IMR-90 (cell line): ENCODE results near the gene SPTLC2. TPM values are rescaled to one million over a fixed set of nuclear protein-coding genes. Genes with fewer than 3 reads are reported as not detected.

Experiments used
- ATAC-seq: fragments of 200-7000 bp; cut with Tn5 transposase; 2 replicates; pipeline ENCODE4 v1.9.1; 2020; ENCODE audit warnings: low read depth, mild to moderate bottlenecking, moderate library complexity
- BruUV-seq: library from RNA; stranded (reverse); fragments of 400-500 nt; replicated peaks from 2 replicates; lab custom pipeline; 2021; lab: Mats Ljungman, UMichigan
- CTCF ChIA-PET: fragments of 300-600 bp; formaldehyde crosslinking; extraction: SDS; loops from one replicate; lab custom pipeline; 2021; ENCODE audit warnings: antibody characterized with exemption; lab: Yijun Ruan, JAX
- POLR2A ChIA-PET: fragments of 300-600 bp; sonication (Branson Sonifier 250); formaldehyde crosslinking; loops from one replicate; lab custom pipeline; 2022; ENCODE audit warnings: antibody characterized with exemption; ENCODE audit not compliant: unreplicated experiment; lab: Charles Lee
- DNase-seq: peaks from one replicate; pipeline ENCODE4 v3.0.0; 2013
- H2AFZ ChIP-seq: replicated peaks from 2 replicates; pipeline ENCODE3; 2013; ENCODE audit warnings: low read length, mild to moderate bottlenecking; ENCODE audit not compliant: poor library complexity
- H2AK5ac ChIP-seq: 2 replicates; pipeline ENCODE4 v1.6.1; 2013; ENCODE audit warnings: low read depth, low read length, inconsistent platforms
- H2AK9ac ChIP-seq: replicated peaks from 2 replicates; pipeline ENCODE3; 2013; ENCODE audit warnings: mild to moderate bottlenecking, low read depth, low read length, moderate library complexity; ENCODE audit not compliant: poor library complexity
- H2BK120ac ChIP-seq: 2 replicates; pipeline ENCODE4 v1.6.1; 2013; ENCODE audit warnings: low read depth, low read length, inconsistent platforms
- H2BK15ac ChIP-seq: 3 replicates; pipeline ENCODE4 v1.6.1; 2013; ENCODE audit warnings: low read depth, low read length, inconsistent platforms
- H2BK20ac ChIP-seq: 2 replicates; pipeline ENCODE4 v1.6.1; 2013; ENCODE audit warnings: low read depth, mild to moderate bottlenecking, inconsistent platforms, low read length, moderate library complexity
- H2BK5ac ChIP-seq: 2 replicates; pipeline ENCODE4 v1.6.1; 2013; ENCODE audit warnings: mild to moderate bottlenecking, low read depth, low read length, inconsistent platforms; ENCODE audit not compliant: poor library complexity, severe bottlenecking
- H3K14ac ChIP-seq: replicated peaks from 2 replicates; pipeline ENCODE4 v1.6.1; 2013; ENCODE audit warnings: low read depth, low read length, inconsistent platforms
- H3K18ac ChIP-seq: 2 replicates; pipeline ENCODE4 v1.6.1; 2013; ENCODE audit warnings: low read depth, low read length, control low read depth
- H3K23ac ChIP-seq: 2 replicates; pipeline ENCODE4 v1.6.1; 2013; ENCODE audit warnings: low read depth, low read length, inconsistent platforms
- H3K27ac ChIP-seq: 2 replicates; pipeline ENCODE4 v1.5.1; 2013; ENCODE audit warnings: mild to moderate bottlenecking, control low read depth, low read length; ENCODE audit not compliant: insufficient read depth
- H3K27me3 ChIP-seq: 2 replicates; pipeline ENCODE4 v1.6.1; 2013; ENCODE audit warnings: low read length; ENCODE audit not compliant: control insufficient read depth, insufficient read depth
- H3K36me3 ChIP-seq: 2 replicates; pipeline ENCODE4 v1.6.1; 2013; ENCODE audit warnings: low read length, mixed read lengths; ENCODE audit not compliant: control insufficient read depth, insufficient read depth
- H3K4ac ChIP-seq: 2 replicates; pipeline ENCODE4 v1.6.1; 2013; ENCODE audit warnings: low read depth, low read length, inconsistent platforms
- H3K4me1 ChIP-seq: 2 replicates; pipeline ENCODE4 v1.6.1; 2013; ENCODE audit warnings: low read length, mixed read lengths; ENCODE audit not compliant: control insufficient read depth, insufficient read depth
- H3K4me2 ChIP-seq: 2 replicates; pipeline ENCODE4 v1.6.1; 2013; ENCODE audit warnings: low read depth, mild to moderate bottlenecking, control low read depth, low read length, moderate library complexity
- H3K4me3 ChIP-seq: 2 replicates; pipeline ENCODE4 v1.5.1; 2013; ENCODE audit warnings: low read depth, mild to moderate bottlenecking, control low read depth, low read length, moderate library complexity; ENCODE audit not compliant: insufficient read depth
- H3K56ac ChIP-seq: 2 replicates; pipeline ENCODE4 v1.6.1; 2013; ENCODE audit warnings: low read length, inconsistent platforms; ENCODE audit not compliant: insufficient read depth; ENCODE audit errors: extremely low read depth
- H3K79me1 ChIP-seq, 2 experiments: 2 replicates each; pipeline ENCODE4 v1.6.1; 2013; ENCODE audit warnings: low read length in 2 of 2, inconsistent platforms in 1 of 2, low read depth in 1 of 2
- H3K9ac ChIP-seq: 2 replicates; pipeline ENCODE4 v1.6.1; 2013; ENCODE audit warnings: low read depth, low read length, control low read depth
- H3K9me1 ChIP-seq: 2 replicates; pipeline ENCODE4 v1.6.1; 2013; ENCODE audit warnings: low read length, inconsistent platforms; ENCODE audit not compliant: insufficient read depth
- H3K9me3 ChIP-seq: 2 replicates; pipeline ENCODE4 v1.6.1; 2013; ENCODE audit warnings: low read length; ENCODE audit not compliant: control insufficient read depth, insufficient read depth
- H4K20me1 ChIP-seq: 2 replicates; pipeline ENCODE4 v1.6.1; 2013; ENCODE audit warnings: low read length, inconsistent platforms; ENCODE audit not compliant: insufficient read depth
- H4K5ac ChIP-seq: 2 replicates; pipeline ENCODE4 v1.6.1; 2013; ENCODE audit warnings: mild to moderate bottlenecking, low read depth, low read length, control low read depth
- H4K8ac ChIP-seq, 2 experiments: 2 replicates each; pipeline ENCODE4 v1.6.1; 2013; ENCODE audit warnings: low read depth in 2 of 2, low read length in 2 of 2, control low read depth in 1 of 2, inconsistent platforms in 1 of 2
- H4K91ac ChIP-seq: 2 replicates; pipeline ENCODE4 v1.6.1; 2013; ENCODE audit warnings: low read depth, low read length, inconsistent platforms; ENCODE audit not compliant: insufficient read depth
- BHLHE40 ChIP-seq: fragments of 150-350 bp; IDR thresholded peaks from 2 replicates; pipeline ENCODE4 v1.6.1; 2016; ENCODE audit warnings: mild to moderate bottlenecking, low read depth, low read length
- CHD1 ChIP-seq: IDR thresholded peaks from 2 replicates; pipeline ENCODE4 v1.6.1; 2012; ENCODE audit warnings: low read depth, low read length, improper control_type of control experiment
- FOS ChIP-seq: fragments of 150-350 bp; IDR thresholded peaks from 2 replicates; pipeline ENCODE4 v1.6.1; 2016; ENCODE audit warnings: low read depth, low read length
- MAFK ChIP-seq: IDR thresholded peaks from 2 replicates; pipeline ENCODE4 v1.6.1; 2012; ENCODE audit warnings: low read depth, low read length, improper control_type of control experiment
- MAZ ChIP-seq: IDR thresholded peaks from 2 replicates; pipeline ENCODE4 v1.6.1; 2012; ENCODE audit warnings: low read depth, mild to moderate bottlenecking, low read length, improper control_type of control experiment, moderate library complexity, borderline replicate concordance
- MXI1 ChIP-seq: IDR thresholded peaks from 2 replicates; pipeline ENCODE4 v1.6.1; 2012; ENCODE audit warnings: low read depth, mild to moderate bottlenecking, low read length, moderate library complexity, borderline replicate concordance
- NFE2L2 ChIP-seq: fragments of 150-350 bp; IDR thresholded peaks from 2 replicates; pipeline ENCODE4 v1.6.1; 2016; ENCODE audit warnings: low read depth, mild to moderate bottlenecking, low read length
- POLR2A ChIP-seq: IDR thresholded peaks from 2 replicates; pipeline ENCODE4 v1.6.1; 2012; ENCODE audit warnings: mild to moderate bottlenecking, low read depth, low read length
- RAD21 ChIP-seq: IDR thresholded peaks from 2 replicates; pipeline ENCODE4 v1.6.1; 2012; ENCODE audit warnings: low read length, improper control_type of control experiment
- RCOR1 ChIP-seq: IDR thresholded peaks from 2 replicates; pipeline ENCODE4 v1.6.1; 2012; ENCODE audit warnings: mild to moderate bottlenecking, low read length, improper control_type of control experiment; ENCODE audit not compliant: insufficient replicate concordance
- RFX5 ChIP-seq: IDR thresholded peaks from 2 replicates; pipeline ENCODE4 v1.8.0; 2012; ENCODE audit warnings: low read depth, mild to moderate bottlenecking, low read length, moderate library complexity
- SMC3 ChIP-seq: fragments of 150-350 bp; IDR thresholded peaks from 2 replicates; pipeline ENCODE4 v1.6.1; 2016; ENCODE audit warnings: low read depth, mild to moderate bottlenecking, antibody characterized with exemption, low read length, moderate library complexity
- WGBS, 2 experiments: methylation state at CpG; one replicate each; pipeline versions ENCODE4 v1.1.5 to v1.1.7; 2013; ENCODE audit warnings: missing lambda C conversion rate in 2 of 2; ENCODE audit not compliant: insufficient read length in 1 of 2; ENCODE audit errors: extremely low coverage in 2 of 2; 5-methylcytosine and 5-hydroxymethylcytosine counted together
- dilution Hi-C: fragments of 300-500 bp; cut with HindIII; formaldehyde crosslinking; loops from one replicate; pipeline ENCODE4 v1.14.3; 2018; ENCODE audit warnings: low sequenced_read_pairs; ENCODE audit not compliant: unreplicated experiment
- in situ Hi-C: fragments of 300-500 bp; cut with MboI; formaldehyde crosslinking; loops from 3 replicates; pipeline ENCODE4 v1.14.3; 2019; ENCODE audit warnings: low sequenced_read_pairs, inconsistent platforms, mixed read lengths
- intact Hi-C: fragments of 100-400 bp; cut with micrococcal nuclease; formaldehyde crosslinking; loops from 2 replicates; pipeline ENCODE4 v1.10.0; 2022
- polyA plus RNA-seq, 3 experiments: library from polyadenylated mRNA; depleted of rRNA; stranded (reverse); fragments of >200 nt; gene quantifications; 2 replicates each; pipeline ENCODE4 v1.2.3, GENCODE V29; 2012; ENCODE audit warnings: low replicate concordance in 1 of 3
- total RNA-seq: library from RNA; depleted of rRNA; stranded (reverse); fragments of >200 nt; gene quantifications from 2 replicates; pipeline ENCODE4 v1.2.3, GENCODE V29; 2012
- TF ChIP-seq, protein P1 (sequence below): conservative IDR thresholded peaks from 2 replicates; pipeline ENCODE4 v1.5.1; 2012; ENCODE audit warnings: mild to moderate bottlenecking, low read depth, low read length, improper control_type of control experiment
- TF ChIP-seq, protein P2 (sequence below): fragments of 150-350 bp; IDR thresholded peaks from 2 replicates; pipeline ENCODE4 v1.6.1; 2017; ENCODE audit warnings: mild to moderate bottlenecking, antibody characterized with exemption, low read length, low read depth

Gene SPTLC2
- total and polyA plus RNA-seq, 2 of the 4 experiments (the other 2 are of a cell fraction): 22.6 to 68.3 TPM

DNA sequence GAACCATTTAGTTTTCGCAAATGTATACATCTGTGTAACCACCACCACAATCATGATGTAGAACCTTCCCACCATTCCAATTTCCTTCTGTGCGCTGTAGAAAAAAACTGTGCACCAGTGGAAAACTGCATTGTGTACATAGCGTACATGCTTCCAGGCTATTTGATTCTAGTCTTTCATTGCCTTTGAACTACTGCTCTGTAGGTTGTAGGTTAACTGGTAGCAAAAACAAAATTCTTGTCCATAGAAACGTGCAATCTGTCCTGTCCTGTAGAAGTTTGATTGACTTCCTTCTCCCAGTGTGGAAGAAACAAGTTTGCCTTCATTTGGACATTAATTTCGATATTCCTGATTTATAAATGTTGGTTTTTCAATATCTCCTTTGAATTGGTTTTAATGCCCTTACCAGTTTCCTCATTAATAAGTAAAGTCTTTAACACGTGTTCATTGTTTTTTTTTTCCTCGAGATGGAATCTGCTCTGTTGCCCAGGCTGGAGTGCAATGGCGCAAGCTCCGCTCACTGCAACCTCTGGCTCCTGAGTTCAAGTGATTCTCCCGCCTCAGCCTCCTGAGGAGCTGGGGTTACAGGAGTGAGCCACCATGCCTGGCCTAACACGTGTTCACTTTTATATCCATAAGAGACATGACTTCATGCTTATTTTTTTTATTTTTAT lies 114.2 kb downstream of the SPTLC2 start:
- ChIA-PET POLR2A (no interaction called here), CTCF (no interaction called here)
- H3K27me3 ChIP-seq: peaks cover 26% of the 10 kb centered on the region
- H3K4me3 ChIP-seq: no peak overlapping the region
- no peak overlapping the region for H2BK5ac ChIP-seq
- DNase-seq (no peak), ATAC-seq (no peak)
- no peak overlapping the region for H3K18ac ChIP-seq
- no peak overlapping the region for H3K14ac ChIP-seq
- H2AK9ac ChIP-seq: no peak overlapping the region
- H3K4me2 ChIP-seq: no peak overlapping the region
- no peak overlapping the region for H4K8ac ChIP-seq
- TF ChIP-seq POLR2A (no peak), RFX5 (no peak), SMC3 (no peak), RAD21 (no peak), RCOR1 (no peak), BHLHE40 (no peak), CHD1 (no peak), FOS (no peak), MAZ (no peak), NFE2L2 (no peak), MAFK (no peak), MXI1 (no peak)
- TF ChIP-seq, protein P1, sequence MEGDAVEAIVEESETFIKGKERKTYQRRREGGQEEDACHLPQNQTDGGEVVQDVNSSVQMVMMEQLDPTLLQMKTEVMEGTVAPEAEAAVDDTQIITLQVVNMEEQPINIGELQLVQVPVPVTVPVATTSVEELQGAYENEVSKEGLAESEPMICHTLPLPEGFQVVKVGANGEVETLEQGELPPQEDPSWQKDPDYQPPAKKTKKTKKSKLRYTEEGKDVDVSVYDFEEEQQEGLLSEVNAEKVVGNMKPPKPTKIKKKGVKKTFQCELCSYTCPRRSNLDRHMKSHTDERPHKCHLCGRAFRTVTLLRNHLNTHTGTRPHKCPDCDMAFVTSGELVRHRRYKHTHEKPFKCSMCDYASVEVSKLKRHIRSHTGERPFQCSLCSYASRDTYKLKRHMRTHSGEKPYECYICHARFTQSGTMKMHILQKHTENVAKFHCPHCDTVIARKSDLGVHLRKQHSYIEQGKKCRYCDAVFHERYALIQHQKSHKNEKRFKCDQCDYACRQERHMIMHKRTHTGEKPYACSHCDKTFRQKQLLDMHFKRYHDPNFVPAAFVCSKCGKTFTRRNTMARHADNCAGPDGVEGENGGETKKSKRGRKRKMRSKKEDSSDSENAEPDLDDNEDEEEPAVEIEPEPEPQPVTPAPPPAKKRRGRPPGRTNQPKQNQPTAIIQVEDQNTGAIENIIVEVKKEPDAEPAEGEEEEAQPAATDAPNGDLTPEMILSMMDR: no peak
- TF ChIP-seq, protein P2, sequence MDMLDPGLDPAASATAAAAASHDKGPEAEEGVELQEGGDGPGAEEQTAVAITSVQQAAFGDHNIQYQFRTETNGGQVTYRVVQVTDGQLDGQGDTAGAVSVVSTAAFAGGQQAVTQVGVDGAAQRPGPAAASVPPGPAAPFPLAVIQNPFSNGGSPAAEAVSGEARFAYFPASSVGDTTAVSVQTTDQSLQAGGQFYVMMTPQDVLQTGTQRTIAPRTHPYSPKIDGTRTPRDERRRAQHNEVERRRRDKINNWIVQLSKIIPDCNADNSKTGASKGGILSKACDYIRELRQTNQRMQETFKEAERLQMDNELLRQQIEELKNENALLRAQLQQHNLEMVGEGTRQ: no peak
- H3K4ac ChIP-seq: no peak overlapping the region
- no peak overlapping the region for H3K23ac ChIP-seq
- in situ Hi-C loops: no loop called here
- BruUV-seq: no TSS peak
- no peaks in the 10 kb centered on the region for H3K9me1 ChIP-seq
- no peak overlapping the region for H2AFZ ChIP-seq
- no peak overlapping the region for H2BK20ac ChIP-seq
- H4K91ac ChIP-seq: no peak overlapping the region
- H3K56ac ChIP-seq: no peak overlapping the region
- H3K27ac ChIP-seq: no peak overlapping the region
- H2AK5ac ChIP-seq: no peak overlapping the region
- H3K36me3 ChIP-seq: no peaks in the 10 kb centered on the region
- no peak overlapping the region for H2BK120ac ChIP-seq
- intact Hi-C loops: no loop called here
- H3K79me1 ChIP-seq: no peaks in the 10 kb centered on the region
- H3K4me1 ChIP-seq: no peaks in the 10 kb centered on the region
- H4K20me1 ChIP-seq: no peaks in the 10 kb centered on the region
- H3K9me3 ChIP-seq: no peaks in the 10 kb centered on the region
- H2BK15ac ChIP-seq: no peak overlapping the region
- no peak overlapping the region for H3K9ac ChIP-seq
- 94% methylated on average over 6 of the region's 11 CpGs; no CpG with 5 or more reads in 1 of the 2 experiments for WGBS, 2 experiments
- no peak overlapping the region for H4K5ac ChIP-seq
- dilution Hi-C loops: no loop called here
